ENCODE measurements around the gene SYT9. TPM values are rescaled to one million over a fixed set of nuclear protein-coding genes. Genes with fewer than 3 reads are reported as not detected.

Gene SYT9
- total and polyA plus RNA-seq, 9 of the 15 experiments (the other 6 are each of a cell fraction or from before 2014, with no cell fraction given) = 0.01 TPM; not detected in 8

DNA sequence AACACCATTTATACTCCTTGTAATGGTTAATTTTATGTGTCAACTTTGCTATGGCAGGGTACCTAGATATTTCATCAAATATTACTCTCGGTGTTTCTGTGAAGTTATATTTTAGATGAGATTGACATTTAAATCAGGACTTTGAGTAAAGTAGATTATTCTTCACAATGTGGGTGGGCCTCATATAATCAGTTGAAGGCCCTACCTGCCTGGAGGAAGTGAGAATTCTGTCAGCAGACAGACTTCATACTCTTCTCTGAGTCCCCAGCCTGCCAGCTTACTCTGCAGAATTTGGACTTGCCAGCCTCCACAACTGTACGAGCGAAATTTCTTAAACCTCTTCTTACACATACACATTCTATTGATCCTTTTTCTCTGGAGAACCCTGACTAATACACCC lies 49.3 kb upstream of the SYT9 start:
- H3K36me3 ChIP-seq (ENCODE audit: control insufficient read depth, insufficient read depth, low read length) = no peaks in the 10 kb centered on the region
- no peak overlapping the region for H3K4me3 ChIP-seq
- H3K9me1 ChIP-seq (ENCODE audit: control insufficient read depth, insufficient read depth, low read length) = no peaks in the 10 kb centered on the region
- no peaks in the 10 kb centered on the region for H4K20me1 ChIP-seq (replicated peaks; ENCODE audit: control insufficient read depth, insufficient read depth, low read length)
- POLR2A ChIA-PET = no interaction called here
- WGBS (ENCODE audit: insufficient coverage, low coverage, missing lambda C conversion rate) = 4% methylated on average over 3 of the region's 3 CpGs
- TF ChIP-seq TRIM24 (IDR thresholded peaks at IDR 0.05) = no peak
- TF ChIP-seq ZNF146 (CRISPR knock-in tag; IDR thresholded peaks at IDR 0.05; ENCODE audit: unreplicated experiment) = no peak
- TF ChIP-seq ZNF134 (CRISPR knock-in tag; conservative IDR thresholded peaks at IDR 0.05) = peak; percentile 95
- no peak for TF ChIP-seq STAG1 (CRISPR knock-in tag; IDR thresholded peaks at IDR 0.05; ENCODE audit: borderline replicate concordance)
- TF ChIP-seq CREM (IDR thresholded peaks at IDR 0.05; ENCODE audit: low read depth) = no peak
- intact Hi-C loops (cut with micrococcal nuclease) = no loop called here
- no TSS peak for BruUV-seq (replicated peaks)
- ATAC-seq (no peak), FAIRE-seq (no peak), DNase-seq (ENCODE audit: extremely low read depth in 1 of 4, low spot score in 3 of 4) (no peak)
- H3K9me3 ChIP-seq (replicated peaks; ENCODE audit: control insufficient read depth, insufficient read depth, low read depth, low read length) = no peaks in the 10 kb centered on the region
- H3K4me1 ChIP-seq (replicated peaks in 1 of 2; ENCODE audit: control insufficient read depth in 2 of 2, insufficient read depth in 2 of 2, low read length in 2 of 2) = no peaks in the 10 kb centered on the region
- in situ Hi-C loops (cut with MboI) = no loop called here
- no peaks in the 10 kb centered on the region for H3K79me2 ChIP-seq (ENCODE audit: control insufficient read depth, insufficient read depth, low read length)
- CTCF ChIA-PET (ENCODE audit: low intra/inter-chr PET ratio) = no interaction called here
- no peak overlapping the region for H3K4me2 ChIP-seq (ENCODE audit: insufficient read depth, low read length)
- no peak overlapping the region for H2AFZ ChIP-seq (ENCODE audit: low read depth, low read length)
- no peak overlapping the region for H3K27ac ChIP-seq (ENCODE audit: extremely low read depth, low read depth, low read length)
- no peaks in the 10 kb centered on the region for H3K27me3 ChIP-seq (ENCODE audit: control insufficient read depth in 2 of 2, insufficient read depth in 2 of 2, low read length in 2 of 2)
- H3K9ac ChIP-seq (ENCODE audit: insufficient read depth in 1 of 2, low read depth in 2 of 2, low read length in 2 of 2) = no peak overlapping the region

DNA sequence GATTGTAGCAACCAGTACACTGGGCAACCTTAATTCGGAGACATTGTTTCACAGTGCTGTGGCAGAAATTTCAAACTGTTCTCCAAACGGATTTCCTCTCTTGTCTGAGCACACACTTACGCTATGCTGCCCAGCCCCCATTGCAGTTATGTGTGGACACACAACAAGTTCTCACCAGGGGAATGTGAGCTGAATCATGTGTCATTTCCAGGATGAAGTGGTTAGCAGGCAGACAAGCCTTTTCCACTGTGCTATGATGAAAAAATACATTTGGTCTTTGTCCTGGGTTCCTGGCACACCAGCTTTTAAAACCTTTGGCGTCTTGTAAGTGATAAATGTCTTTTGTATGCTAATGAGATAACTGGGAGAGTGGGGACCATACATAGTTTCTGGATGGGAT lies 46.9 kb upstream of the SYT9 start:
- H2AFZ ChIP-seq (ENCODE audit: low read depth, low read length) = no peak overlapping the region
- 0% methylated on average over 4 of the region's 4 CpGs for WGBS (ENCODE audit: insufficient coverage, low coverage, missing lambda C conversion rate)
- H3K9me3 ChIP-seq (replicated peaks; ENCODE audit: control insufficient read depth, insufficient read depth, low read depth, low read length) = no peaks in the 10 kb centered on the region
- H3K36me3 ChIP-seq (ENCODE audit: control insufficient read depth, insufficient read depth, low read length) = no peaks in the 10 kb centered on the region
- no TSS peak for BruUV-seq (replicated peaks)
- H3K4me3 ChIP-seq = no peak overlapping the region
- DNase-seq (ENCODE audit: extremely low read depth in 1 of 4, low spot score in 3 of 4) (no peak), FAIRE-seq (no peak), ATAC-seq (no peak)
- no peak overlapping the region for H3K27ac ChIP-seq (ENCODE audit: extremely low read depth, low read depth, low read length)
- no peak overlapping the region for H3K4me2 ChIP-seq (ENCODE audit: insufficient read depth, low read length)
- CTCF ChIA-PET (ENCODE audit: low intra/inter-chr PET ratio) = no interaction called here
- no peaks in the 10 kb centered on the region for H4K20me1 ChIP-seq (replicated peaks; ENCODE audit: control insufficient read depth, insufficient read depth, low read length)
- no peak overlapping the region for H3K9ac ChIP-seq (ENCODE audit: insufficient read depth in 1 of 2, low read depth in 2 of 2, low read length in 2 of 2)
- in situ Hi-C loops (cut with MboI) = no loop called here
- H3K9me1 ChIP-seq (ENCODE audit: control insufficient read depth, insufficient read depth, low read length) = no peaks in the 10 kb centered on the region
- no peaks in the 10 kb centered on the region for H3K79me2 ChIP-seq (ENCODE audit: control insufficient read depth, insufficient read depth, low read length)
- H3K4me1 ChIP-seq (replicated peaks in 1 of 2; ENCODE audit: control insufficient read depth in 2 of 2, insufficient read depth in 2 of 2, low read length in 2 of 2) = no peaks in the 10 kb centered on the region
- intact Hi-C loops (cut with micrococcal nuclease) = no loop called here
- no peaks in the 10 kb centered on the region for H3K27me3 ChIP-seq (ENCODE audit: control insufficient read depth in 2 of 2, insufficient read depth in 2 of 2, low read length in 2 of 2)
- POLR2A ChIA-PET = interaction anchor here (1.2 kb wide), 1 partner anchor 9 kb away, joined by 3 read pairs; no protein-coding TSS in a partner anchor
- TF ChIP-seq CBFB (CRISPR knock-in tag; IDR thresholded peaks at IDR 0.05) (no peak), PHTF2 (CRISPR knock-in tag; IDR thresholded peaks at IDR 0.05) (no peak), ESRRB (CRISPR knock-in tag; IDR thresholded peaks at IDR 0.05; ENCODE audit: borderline replicate concordance) (no peak), JUND (IDR thresholded peaks at IDR 0.05; ENCODE audit: borderline replicate concordance, low read depth, low read length) (no peak), JUND (tag; IDR thresholded peaks at IDR 0.05; ENCODE audit: borderline replicate concordance, low read depth, low read length) (no peak), POLR3A (IDR thresholded peaks at IDR 0.05; ENCODE audit: borderline replicate concordance, extremely low read depth, insufficient read depth, insufficient read length) (no peak), GATAD2B (IDR thresholded peaks at IDR 0.05; ENCODE audit: borderline replicate concordance) (no peak), POLR2G (IDR thresholded peaks at IDR 0.05; ENCODE audit: low read depth, low read length) (no peak), CBFA2T3 (IDR thresholded peaks at IDR 0.05) (no peak), ZFPM2 (CRISPR knock-in tag; IDR thresholded peaks at IDR 0.05) (no peak)
- TF ChIP-seq, protein P1, sequence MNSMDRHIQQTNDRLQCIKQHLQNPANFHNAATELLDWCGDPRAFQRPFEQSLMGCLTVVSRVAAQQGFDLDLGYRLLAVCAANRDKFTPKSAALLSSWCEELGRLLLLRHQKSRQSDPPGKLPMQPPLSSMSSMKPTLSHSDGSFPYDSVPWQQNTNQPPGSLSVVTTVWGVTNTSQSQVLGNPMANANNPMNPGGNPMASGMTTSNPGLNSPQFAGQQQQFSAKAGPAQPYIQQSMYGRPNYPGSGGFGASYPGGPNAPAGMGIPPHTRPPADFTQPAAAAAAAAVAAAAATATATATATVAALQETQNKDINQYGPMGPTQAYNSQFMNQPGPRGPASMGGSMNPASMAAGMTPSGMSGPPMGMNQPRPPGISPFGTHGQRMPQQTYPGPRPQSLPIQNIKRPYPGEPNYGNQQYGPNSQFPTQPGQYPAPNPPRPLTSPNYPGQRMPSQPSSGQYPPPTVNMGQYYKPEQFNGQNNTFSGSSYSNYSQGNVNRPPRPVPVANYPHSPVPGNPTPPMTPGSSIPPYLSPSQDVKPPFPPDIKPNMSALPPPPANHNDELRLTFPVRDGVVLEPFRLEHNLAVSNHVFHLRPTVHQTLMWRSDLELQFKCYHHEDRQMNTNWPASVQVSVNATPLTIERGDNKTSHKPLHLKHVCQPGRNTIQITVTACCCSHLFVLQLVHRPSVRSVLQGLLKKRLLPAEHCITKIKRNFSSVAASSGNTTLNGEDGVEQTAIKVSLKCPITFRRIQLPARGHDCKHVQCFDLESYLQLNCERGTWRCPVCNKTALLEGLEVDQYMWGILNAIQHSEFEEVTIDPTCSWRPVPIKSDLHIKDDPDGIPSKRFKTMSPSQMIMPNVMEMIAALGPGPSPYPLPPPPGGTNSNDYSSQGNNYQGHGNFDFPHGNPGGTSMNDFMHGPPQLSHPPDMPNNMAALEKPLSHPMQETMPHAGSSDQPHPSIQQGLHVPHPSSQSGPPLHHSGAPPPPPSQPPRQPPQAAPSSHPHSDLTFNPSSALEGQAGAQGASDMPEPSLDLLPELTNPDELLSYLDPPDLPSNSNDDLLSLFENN (IDR thresholded peaks at IDR 0.05; ENCODE audit: low read depth in 2 of 2, low read length in 2 of 2) = no peak
